Raji (cell line): ENCODE data around the gene SSPN.

Experiments used
- POLR2A ChIP-seq: IDR thresholded peaks from 2 replicates; pipeline ENCODE4 v1.6.1; 2011; ENCODE audit warnings: low read depth, low read length, control low read depth; ENCODE audit not compliant: insufficient read depth

SSPN gene

GRCh38 chr12:26295001-26295400, 99.6 kb downstream of the SSPN start:
- no peak for TF ChIP-seq POLR2A

GRCh38 chr12:26297396-26298070, 102.2 kb downstream of the SSPN start:
- TF ChIP-seq POLR2A = no peak

- no peak for TF ChIP-seq POLR2A
Observed at GRCh38 chr12:26298785-26299621, 103.6 kb downstream of the SSPN start.

- TF ChIP-seq POLR2A = no peak
Observed at GRCh38 chr12:26299751-26300150, 104.4 kb downstream of the SSPN start.
